Endodermal cell (in vitro differentiated cells): ENCODE measurements around the gene ENC1. TPM values are rescaled to one million over a fixed set of nuclear protein-coding genes. Genes with fewer than 3 reads are reported as not detected.

Experiments used
- DNase-seq: peaks from one replicate; pipeline ENCODE4 v3.0.0-alpha.2; 2017
- H3K27ac ChIP-seq: 2 replicates; pipeline ENCODE4 v1.5.1; 2013; ENCODE audit warnings: mild to moderate bottlenecking, low read depth, low read length, moderate library complexity
- H3K27me3 ChIP-seq: 2 replicates; pipeline ENCODE4 v1.6.1; 2013; ENCODE audit warnings: mild to moderate bottlenecking, low read length, moderate library complexity; ENCODE audit not compliant: insufficient read depth, control insufficient read depth, poor library complexity, severe bottlenecking
- H3K36me3 ChIP-seq: 2 replicates; pipeline ENCODE4 v1.7.0; 2013; ENCODE audit warnings: mild to moderate bottlenecking, low read length, moderate library complexity; ENCODE audit not compliant: control insufficient read depth, insufficient read depth
- H3K4me1 ChIP-seq: one replicate; pipeline ENCODE4 v1.7.0; 2013; ENCODE audit warnings: low read length; ENCODE audit not compliant: control insufficient read depth, insufficient read depth
- H3K4me3 ChIP-seq: 2 replicates; pipeline ENCODE4 v1.5.1; 2013; ENCODE audit warnings: mild to moderate bottlenecking, low read length, moderate library complexity
- H3K9ac ChIP-seq: 2 replicates; pipeline ENCODE4 v1.6.1; 2013; ENCODE audit warnings: mild to moderate bottlenecking, low read length, moderate library complexity; ENCODE audit not compliant: poor library complexity, severe bottlenecking; ENCODE audit errors: extremely low read depth
- H3K9me3 ChIP-seq: 2 replicates; pipeline ENCODE4 v1.6.1; 2013; ENCODE audit warnings: mild to moderate bottlenecking, low read length, moderate library complexity; ENCODE audit not compliant: control insufficient read depth
- H3K27ac Mint-ChIP-seq: 2 replicates; pipeline ENCODE4 v1.8.0; 2020; ENCODE audit warnings: mixed read lengths
- H3K27me3 Mint-ChIP-seq: 2 replicates; pipeline ENCODE4 v1.8.0; 2021; ENCODE audit warnings: mild to moderate bottlenecking, mixed read lengths; ENCODE audit not compliant: insufficient read depth
- H3K36me3 Mint-ChIP-seq: 2 replicates; pipeline ENCODE4 v1.8.0; 2020; ENCODE audit warnings: low read depth, mixed read lengths
- H3K4me1 Mint-ChIP-seq: 2 replicates; pipeline ENCODE4 v1.8.0; 2020; ENCODE audit warnings: mixed read lengths
- H3K4me3 Mint-ChIP-seq: 2 replicates; pipeline ENCODE4 v1.8.0; 2020; ENCODE audit warnings: mild to moderate bottlenecking, moderate library complexity, mixed read lengths
- H3K9me3 Mint-ChIP-seq: 2 replicates; pipeline ENCODE4 v1.8.0; 2020; ENCODE audit warnings: mild to moderate bottlenecking, mixed read lengths
- CTCF ChIP-seq: fragments of 200-600 bp; sonication (generic); conservative IDR thresholded peaks from 2 replicates; pipeline ENCODE4 v1.5.0; 2021; ENCODE audit warnings: antibody characterized with exemption, mild to moderate bottlenecking
- WGBS, 2 experiments: methylation state at CpG; one replicate each; pipeline versions ENCODE4 v1.1.5 to v1.1.7; 2013; ENCODE audit warnings: missing lambda C conversion rate in 2 of 2, mixed read lengths in 1 of 2; ENCODE audit not compliant: insufficient coverage in 1 of 2, insufficient read length in 1 of 2; 5-methylcytosine and 5-hydroxymethylcytosine counted together
- total RNA-seq, 2 donors: library from RNA; stranded (reverse); fragmentation: NEBNext Ultra II Directional in 1 of 2; extraction: Animal tissue kit (Norgen Biotek cat#: 25700) in 1 of 2; gene quantifications; 2 replicates in 1 of 2; 3 replicates in 1 of 2; pipeline ENCODE4 v1.2.1, GENCODE V29; 2021

ENC1 gene
- total RNA-seq, 2 donors from 2014 or later: 64.2 to 70.8 TPM

GRCh38 chr5:74652576-74652975 lies 12.0 kb upstream of the ENC1 start:
- Histone ChIP-seq H3K9me3 (no peaks in the 10 kb centered on the region), H3K4me1 (no peaks in the 10 kb centered on the region), H3K27ac (no peak overlapping the region), H3K27me3 (no peaks in the 10 kb centered on the region), H3K4me3 (no peak overlapping the region), H3K9ac (no peak overlapping the region), H3K36me3 (no peaks in the 10 kb centered on the region)
- H3K4me1 Mint-ChIP-seq: peaks cover 6% of the 10 kb centered on the region
- H3K27me3 Mint-ChIP-seq: no peaks in the 10 kb centered on the region
- H3K36me3 Mint-ChIP-seq: no peaks in the 10 kb centered on the region
- no peak overlapping the region for H3K27ac Mint-ChIP-seq
- 89% methylated on average over 2 of the region's 3 CpGs; no CpG with 5 or more reads in 1 of the 2 experiments for WGBS, 2 experiments
- H3K4me3 Mint-ChIP-seq: no peak overlapping the region
- H3K9me3 Mint-ChIP-seq: peaks cover under 1% of the 10 kb centered on the region
- DNase-seq: no peak
- TF ChIP-seq CTCF: no peak

DNA sequence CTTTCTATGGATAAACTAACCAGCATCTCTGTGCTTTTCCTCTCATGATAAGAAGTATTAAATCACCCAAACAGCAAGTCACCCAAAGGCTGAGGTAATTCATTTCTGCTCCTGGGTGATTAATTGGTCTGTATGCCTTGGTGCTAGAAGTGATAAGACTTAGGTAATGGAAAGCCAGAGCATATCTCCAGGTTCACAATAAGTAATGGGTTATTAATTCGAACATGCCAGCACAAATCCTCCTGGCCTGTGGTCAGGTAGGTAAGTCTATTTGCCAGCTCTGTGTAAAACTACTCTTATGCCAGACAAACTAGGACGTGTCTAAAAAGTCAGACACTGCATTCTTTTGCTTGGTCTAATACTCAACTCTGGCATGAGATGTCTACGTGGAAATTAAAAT lies 11.2 kb upstream of the ENC1 start:
- no peaks in the 10 kb centered on the region for H3K36me3 Mint-ChIP-seq
- H3K27me3 Mint-ChIP-seq: no peaks in the 10 kb centered on the region
- Histone ChIP-seq H3K9ac (no peak overlapping the region), H3K36me3 (no peaks in the 10 kb centered on the region), H3K9me3 (no peaks in the 10 kb centered on the region), H3K4me1 (no peaks in the 10 kb centered on the region), H3K27ac (no peak overlapping the region), H3K27me3 (no peaks in the 10 kb centered on the region), H3K4me3 (no peak overlapping the region)
- 91 to 95% methylated on average over 3 of the region's 3 CpGs for WGBS, 2 experiments
- no peak for TF ChIP-seq CTCF
- no peak overlapping the region for H3K4me3 Mint-ChIP-seq
- H3K27ac Mint-ChIP-seq: no peak overlapping the region
- H3K9me3 Mint-ChIP-seq: no peaks in the 10 kb centered on the region
- peaks cover 6% of the 10 kb centered on the region for H3K4me1 Mint-ChIP-seq
- no peak for DNase-seq

DNA sequence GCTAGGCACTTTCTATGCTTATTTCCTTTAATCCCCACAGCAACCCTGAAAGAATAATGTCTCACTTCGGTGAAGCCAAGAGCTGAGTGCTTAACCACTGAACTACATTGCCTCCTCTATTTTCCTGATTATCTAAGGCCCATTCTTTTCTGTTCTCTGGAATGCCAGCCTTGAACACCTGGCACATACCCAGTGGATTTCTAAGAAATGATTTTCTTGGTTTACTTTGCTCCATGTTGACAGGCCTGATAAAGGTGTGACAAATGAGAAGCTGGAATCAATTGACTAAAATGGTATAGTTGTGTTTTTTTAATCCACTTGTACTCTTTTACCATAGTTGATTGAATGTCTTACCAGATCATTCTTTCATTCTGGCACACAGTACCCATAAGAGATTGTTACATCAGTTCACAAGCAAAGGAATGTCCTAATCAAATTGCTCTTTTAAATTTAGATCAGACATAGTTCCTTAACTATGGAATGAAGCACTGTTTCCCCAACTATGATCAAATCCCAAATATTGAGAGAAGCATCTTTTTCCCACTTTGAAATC lies 9.0 kb upstream of the ENC1 start:
- Histone ChIP-seq H3K27ac (no peak overlapping the region), H3K27me3 (no peaks in the 10 kb centered on the region), H3K4me1 (no peaks in the 10 kb centered on the region), H3K36me3 (no peaks in the 10 kb centered on the region), H3K9ac (no peak overlapping the region), H3K4me3 (no peak overlapping the region), H3K9me3 (no peaks in the 10 kb centered on the region)
- 54 to 57% methylated on average over 1 of the region's 1 CpG for WGBS, 2 experiments
- Mint-ChIP-seq H3K4me3 (no peak overlapping the region), H3K36me3 (no peaks in the 10 kb centered on the region), H3K27me3 (peaks cover 2% of the 10 kb centered on the region), H3K27ac (no peak overlapping the region), H3K4me1 (peaks cover 6% of the 10 kb centered on the region), H3K9me3 (no peaks in the 10 kb centered on the region)
- no peak for DNase-seq
- TF ChIP-seq CTCF: no peak
